Activated T-cell treated with anti-CD3 and anti-CD28 coated beads, Interleukin-2, amount 50 U/mL, for 72 hours (primary cell): ENCODE results near the gene DNAJB8. TPM values are rescaled to one million over a fixed set of nuclear protein-coding genes. Genes with fewer than 3 reads are reported as not detected.
A peak's percentile ranks its signal among the peaks of the same experiment; 100 is the strongest.

ENCODE experiments used
- ATAC-seq, 2 donors: fragments of 150-1000 bp; cut with Tn5 transposase; replicated peaks in 1 of 2; 2 replicates each; pipeline ENCODE4 v1.10.0; 2021; ENCODE audit warnings: moderate library complexity in 2 of 2, mild to moderate bottlenecking in 1 of 2
- DNase-seq, 2 donors: peaks; one replicate each; pipeline ENCODE4 v3.0.0; 2021 to 2022; ENCODE audit warnings: mixed read lengths in 1 of 2
- H3K27ac Mint-ChIP-seq: one replicate; pipeline ENCODE4 v1.8.0; 2022; ENCODE audit warnings: mild to moderate bottlenecking, moderate library complexity, mixed read lengths
- H3K27me3 Mint-ChIP-seq: one replicate; pipeline ENCODE4 v1.8.0; 2022; ENCODE audit warnings: low read depth, mixed read lengths
- H3K36me3 Mint-ChIP-seq, 2 donors: one replicate each; pipeline ENCODE4 v1.8.0; 2022; ENCODE audit warnings: mixed read lengths in 2 of 2, mild to moderate bottlenecking in 1 of 2; ENCODE audit not compliant: insufficient read depth in 2 of 2
- H3K4me1 Mint-ChIP-seq: one replicate; pipeline ENCODE4 v1.8.0; 2022; ENCODE audit warnings: low read depth, mixed read lengths
- H3K4me3 Mint-ChIP-seq, 2 donors: one replicate each; pipeline ENCODE4 v1.8.0; 2022; ENCODE audit warnings: mild to moderate bottlenecking in 2 of 2, mixed read lengths in 2 of 2, moderate library complexity in 2 of 2
- H3K9me3 Mint-ChIP-seq, 2 donors: one replicate each; pipeline ENCODE4 v1.8.0; 2022; ENCODE audit warnings: mixed read lengths in 2 of 2
- total RNA-seq, 2 donors: library from RNA; stranded (reverse); gene quantifications; one replicate each; pipeline ENCODE4 v1.2.3, GENCODE V29; 2022

DNAJB8 gene
- total RNA-seq, 2 donors from 2014 or later = not detected

- H3K9me3 Mint-ChIP-seq = no peaks in the 10 kb centered on the region
- ATAC-seq (no peak), DNase-seq (no peak)
- H3K36me3 Mint-ChIP-seq = peaks cover 2 to 3% of the 10 kb centered on the region in 2 donors
- H3K27me3 Mint-ChIP-seq = peaks cover 58% of the 10 kb centered on the region
- H3K4me3 Mint-ChIP-seq = peak overlapping the region; percentile 22 to 82
- peaks cover 27% of the 10 kb centered on the region for H3K4me1 Mint-ChIP-seq
- H3K27ac Mint-ChIP-seq = no peak overlapping the region
Observed at GRCh38 chr3:128490915-128491690, 24.4 kb upstream of the DNAJB8 start.

- H3K27me3 Mint-ChIP-seq = peaks cover 58% of the 10 kb centered on the region
Observed at GRCh38 chr3:128490650-128490914, 23.9 kb upstream of the DNAJB8 start.

GRCh38 chr3:128489927-128490649, 23.4 kb upstream of the DNAJB8 start:
- Mint-ChIP-seq H3K4me1 (peaks cover 27% of the 10 kb centered on the region), H3K36me3 (peaks cover 2 to 3% of the 10 kb centered on the region in 2 donors), H3K27me3 (peaks cover 58% of the 10 kb centered on the region), H3K9me3 (no peaks in the 10 kb centered on the region), H3K4me3 (peak overlapping the region; percentile 80 to 82), H3K27ac (no peak overlapping the region)
- ATAC-seq (peak; percentile 19 to 34), DNase-seq (peak; percentile 41 to 44)

More at GRCh38 chr3:128490650-128490914, 23.9 kb upstream of the DNAJB8 start:
- no peak for ATAC-seq
- H3K9me3 Mint-ChIP-seq = no peaks in the 10 kb centered on the region
- H3K4me3 Mint-ChIP-seq = peak overlapping the region; percentile 80 to 82
- H3K36me3 Mint-ChIP-seq = peaks cover 2 to 3% of the 10 kb centered on the region in 2 donors
- no peak for DNase-seq
- H3K4me1 Mint-ChIP-seq = peaks cover 27% of the 10 kb centered on the region
- no peak overlapping the region for H3K27ac Mint-ChIP-seq

GRCh38 chr3:128489674-128489926, 22.9 kb upstream of the DNAJB8 start:
- H3K36me3 Mint-ChIP-seq = peaks cover 2 to 3% of the 10 kb centered on the region in 2 donors
- H3K9me3 Mint-ChIP-seq = no peaks in the 10 kb centered on the region
- no peak for DNase-seq
- H3K4me3 Mint-ChIP-seq = peak overlapping the region; percentile 80 to 82
- ATAC-seq = no peak
- peaks cover 31% of the 10 kb centered on the region for H3K4me1 Mint-ChIP-seq
- H3K27me3 Mint-ChIP-seq = peaks cover 58% of the 10 kb centered on the region
- H3K27ac Mint-ChIP-seq = no peak overlapping the region

GRCh38 chr3:128488991-128489673, 22.4 kb upstream of the DNAJB8 start:
- ATAC-seq = peak in 1 of 2 donors; percentile 19
- H3K9me3 Mint-ChIP-seq = no peaks in the 10 kb centered on the region
- peaks cover 58% of the 10 kb centered on the region for H3K27me3 Mint-ChIP-seq
- H3K4me1 Mint-ChIP-seq = peaks cover 35% of the 10 kb centered on the region
- DNase-seq = peak; percentile 38 to 45
- no peak overlapping the region for H3K27ac Mint-ChIP-seq
- H3K4me3 Mint-ChIP-seq = peak overlapping the region; percentile 86 to 93
- peaks cover 2 to 3% of the 10 kb centered on the region in 2 donors for H3K36me3 Mint-ChIP-seq

- peaks cover 40% of the 10 kb centered on the region for H3K4me1 Mint-ChIP-seq
- H3K4me3 Mint-ChIP-seq = peak overlapping the region; percentile 86 to 93
- no peaks in the 10 kb centered on the region for H3K9me3 Mint-ChIP-seq
- H3K36me3 Mint-ChIP-seq = peaks cover 2 to 3% of the 10 kb centered on the region in 2 donors
- ATAC-seq (no peak), DNase-seq (peak in 1 of 2 donors; percentile 31)
- H3K27ac Mint-ChIP-seq = no peak overlapping the region
- H3K27me3 Mint-ChIP-seq = peaks cover 59% of the 10 kb centered on the region
Observed at GRCh38 chr3:128488636-128488990, 21.9 kb upstream of the DNAJB8 start.

GRCh38 chr3:128487813-128488635, 21.3 kb upstream of the DNAJB8 start:
- no peaks in the 10 kb centered on the region for H3K9me3 Mint-ChIP-seq
- H3K4me3 Mint-ChIP-seq = peak overlapping the region; percentile 86 to 93
- no peak overlapping the region for H3K27ac Mint-ChIP-seq
- peaks cover 2 to 3% of the 10 kb centered on the region in 2 donors for H3K36me3 Mint-ChIP-seq
- H3K27me3 Mint-ChIP-seq = peaks cover 60% of the 10 kb centered on the region
- DNase-seq = peak; percentile 48 to 51
- H3K4me1 Mint-ChIP-seq = peaks cover 41% of the 10 kb centered on the region
- ATAC-seq = peak; percentile 40 to 44

- Mint-ChIP-seq H3K4me3 (peak overlapping the region; percentile 86 to 93), H3K9me3 (no peaks in the 10 kb centered on the region), H3K27me3 (peaks cover 66% of the 10 kb centered on the region), H3K27ac (peak overlapping the region; percentile 5), H3K36me3 (peaks cover 2 to 3% of the 10 kb centered on the region in 2 donors), H3K4me1 (peaks cover 47% of the 10 kb centered on the region)
- ATAC-seq = no peak
- DNase-seq = no peak
Observed at GRCh38 chr3:128487538-128487812, 20.8 kb upstream of the DNAJB8 start.

GRCh38 chr3:128486681-128487537, 20.2 kb upstream of the DNAJB8 start:
- peak overlapping the region; percentile 5 for H3K27ac Mint-ChIP-seq
- H3K27me3 Mint-ChIP-seq = peaks cover 68% of the 10 kb centered on the region
- peak; percentile 40 to 41 for DNase-seq
- H3K4me1 Mint-ChIP-seq = peaks cover 44% of the 10 kb centered on the region
- H3K9me3 Mint-ChIP-seq = no peaks in the 10 kb centered on the region
- peak overlapping the region; percentile 86 to 93 for H3K4me3 Mint-ChIP-seq
- peaks cover 2 to 3% of the 10 kb centered on the region in 2 donors for H3K36me3 Mint-ChIP-seq
- ATAC-seq = peak; percentile 19 to 43

GRCh38 chr3:128486205-128486628, 19.5 kb upstream of the DNAJB8 start:
- no peak for ATAC-seq
- H3K4me3 Mint-ChIP-seq = peak overlapping the region; percentile 86 to 93
- H3K4me1 Mint-ChIP-seq = peaks cover 40% of the 10 kb centered on the region
- no peak overlapping the region for H3K27ac Mint-ChIP-seq
- DNase-seq = no peak
- H3K9me3 Mint-ChIP-seq = no peaks in the 10 kb centered on the region
- peaks cover 2 to 3% of the 10 kb centered on the region in 2 donors for H3K36me3 Mint-ChIP-seq
- peaks cover 64% of the 10 kb centered on the region for H3K27me3 Mint-ChIP-seq

- ATAC-seq (no peak), DNase-seq (no peak)
- H3K36me3 Mint-ChIP-seq = peaks cover 2 to 3% of the 10 kb centered on the region in 2 donors
- H3K27ac Mint-ChIP-seq = no peak overlapping the region
- no peaks in the 10 kb centered on the region for H3K9me3 Mint-ChIP-seq
- no peak overlapping the region for H3K4me3 Mint-ChIP-seq
- H3K4me1 Mint-ChIP-seq = peaks cover 40% of the 10 kb centered on the region
- peaks cover 64% of the 10 kb centered on the region for H3K27me3 Mint-ChIP-seq
Observed at GRCh38 chr3:128485282-128486204, 18.9 kb upstream of the DNAJB8 start.
